A549 (cell line): ENCODE data around the gene SPIN1. TPM values are rescaled to one million over a fixed set of nuclear protein-coding genes. Genes with fewer than 3 reads are reported as not detected.

Experiments
- ATAC-seq, 2 experiments: fragments of 200-7000 bp in 1 of 2; fragments of >200 bp in 1 of 2; cut with Nextera tagmentation in 1 of 2; cut with Tn5 transposase in 1 of 2; 3 replicates each; pipeline versions ENCODE4 v1.8.0 to v1.9.1; 2018 to 2020; ENCODE audit warnings: mild to moderate bottlenecking in 1 of 2, moderate library complexity in 1 of 2
- CTCF ChIA-PET: fragments of 300-600 bp; sonication (Branson Sonifier 250); formaldehyde crosslinking; extraction: SDS; loops from one replicate; lab custom pipeline; 2021; ENCODE audit warnings: antibody characterized with exemption, inconsistent platforms; lab: Yijun Ruan, JAX
- POLR2A ChIA-PET: fragments of 350-600 bp; formaldehyde crosslinking; extraction: SDS; loops from one replicate; lab custom pipeline; 2021; ENCODE audit warnings: antibody characterized with exemption, inconsistent platforms; lab: Yijun Ruan, JAX
- DNase-seq, 2 experiments: peaks; one replicate each; pipeline versions ENCODE4 v3.0.0 to v3.0.0-alpha.2; 2011 to 2016; ENCODE audit warnings: low read depth in 1 of 2, low spot score in 1 of 2
- FAIRE-seq: peaks from 2 replicates; lab custom pipeline; 2011; peaks lifted over from hg19 to GRCh38; lab: Jason Lieb, UNC
- H3K27ac ChIP-seq, 2 experiments: fragments of >200 bp; sonication (Bioruptor Twin); formaldehyde crosslinking; 3 replicates each; pipeline ENCODE4 v1.5.1; 2016 to 2017
- H3K4me1 ChIP-seq: fragments of >200 bp; sonication (Bioruptor Twin); formaldehyde crosslinking; 3 replicates; pipeline ENCODE4 v1.6.1; 2016
- H3K4me2 ChIP-seq: fragments of >200 bp; sonication (Bioruptor Twin); formaldehyde crosslinking; 3 replicates; pipeline ENCODE4 v1.6.1; 2016
- H3K4me3 ChIP-seq: fragments of >200 bp; sonication (Bioruptor Twin); formaldehyde crosslinking; 3 replicates; pipeline ENCODE4 v1.5.1; 2016
- H3K9me3 ChIP-seq: fragments of >200 bp; sonication (Bioruptor Twin); formaldehyde crosslinking; 3 replicates; pipeline ENCODE4 v1.6.1; 2016
- ATOH8 ChIP-seq: fragments of 250-450 bp; sonication (Bioruptor Pico); IDR thresholded peaks from 2 replicates; pipeline ENCODE4 v1.5.0; 2020; ENCODE audit warnings: low read depth, mild to moderate bottlenecking, moderate library complexity
- CBX2 ChIP-seq: fragments of 200-600 bp; sonication (generic); IDR thresholded peaks from 2 replicates; pipeline ENCODE4 v1.6.1; 2016; ENCODE audit warnings: low read depth, mild to moderate bottlenecking, borderline replicate concordance
- CEBPB ChIP-seq, 2 experiments: fragments of >200 bp in 1 of 2; sonication (Bioruptor Twin) in 1 of 2; formaldehyde crosslinking in 1 of 2; IDR thresholded peaks; 2 replicates each; pipeline ENCODE4 v1.6.1; 2012 to 2016
- CHD4 ChIP-seq: fragments of 200-600 bp; sonication (generic); IDR thresholded peaks from 2 replicates; pipeline ENCODE4 v1.6.1; 2016; ENCODE audit warnings: antibody characterized with exemption, mild to moderate bottlenecking, borderline replicate concordance
- CTCF ChIP-seq: fragments of >200 bp; sonication (Bioruptor Twin); formaldehyde crosslinking; IDR thresholded peaks from 3 replicates; pipeline ENCODE4 v1.5.1; 2016
- E2F6 ChIP-seq: IDR thresholded peaks from 2 replicates; pipeline ENCODE4 v1.6.1; 2012; ENCODE audit warnings: low read depth, borderline replicate concordance
- EP300 ChIP-seq, 2 experiments: fragments of >200 bp; sonication (Bioruptor Twin); formaldehyde crosslinking; IDR thresholded peaks; 2 replicates in 1 of 2; 3 replicates in 1 of 2; pipeline ENCODE4 v1.6.1; 2016 to 2017
- FOSL2 ChIP-seq, 2 experiments: fragments of 450-650 bp in 1 of 2; fragments of >200 bp in 1 of 2; sonication (Bioruptor Twin) in 1 of 2; formaldehyde crosslinking; IDR thresholded peaks; 2 replicates each; pipeline versions ENCODE4 v1.5.0 to v1.6.1; 2016 to 2020; ENCODE audit warnings: mild to moderate bottlenecking in 1 of 2, moderate library complexity in 1 of 2
- GATA3 ChIP-seq: IDR thresholded peaks from 2 replicates; pipeline ENCODE4 v1.6.1; 2012; ENCODE audit warnings: borderline replicate concordance
- HOXA7 ChIP-seq: fragments of 250-450 bp; sonication (Bioruptor Pico); IDR thresholded peaks from 2 replicates; pipeline ENCODE4 v1.5.0; 2020; ENCODE audit warnings: mild to moderate bottlenecking, moderate library complexity
- JUN ChIP-seq, 2 experiments: fragments of >200 bp; sonication (Bioruptor Twin); formaldehyde crosslinking; IDR thresholded peaks; 2 replicates in 1 of 2; 3 replicates in 1 of 2; pipeline ENCODE4 v1.6.1; 2016 to 2017
- JUNB ChIP-seq: fragments of >200 bp; sonication (Bioruptor Twin); formaldehyde crosslinking; IDR thresholded peaks from 2 replicates; pipeline ENCODE4 v1.6.1; 2016
- KDM5A ChIP-seq: fragments of 200-600 bp; sonication (generic); IDR thresholded peaks from 2 replicates; pipeline ENCODE4 v1.6.1; 2016; ENCODE audit warnings: antibody characterized with exemption, mild to moderate bottlenecking
- MAFK ChIP-seq: fragments of 450-650 bp; IDR thresholded peaks from 2 replicates; pipeline ENCODE4 v1.6.1; 2014; ENCODE audit not compliant: partially characterized antibody
- MAX ChIP-seq: IDR thresholded peaks from 2 replicates; pipeline ENCODE4 v1.6.1; 2012
- MYC ChIP-seq: IDR thresholded peaks from 2 replicates; pipeline ENCODE4 v1.6.1; 2012; ENCODE audit warnings: mild to moderate bottlenecking, inconsistent platforms, low read length, improper control_type of control experiment, borderline replicate concordance
- PHF8 ChIP-seq: fragments of 200-600 bp; sonication (generic); IDR thresholded peaks from 2 replicates; pipeline ENCODE4 v1.6.1; 2016; ENCODE audit warnings: low read depth, mild to moderate bottlenecking, antibody characterized with exemption, moderate library complexity, borderline replicate concordance
- POLR2A ChIP-seq: IDR thresholded peaks from 2 replicates; pipeline ENCODE4 v1.6.1; 2012; ENCODE audit warnings: mild to moderate bottlenecking, low read length
- REST ChIP-seq: fragments of 200-600 bp; sonication (generic); IDR thresholded peaks from 2 replicates; pipeline ENCODE4 v1.6.1; 2016; ENCODE audit warnings: antibody characterized with exemption, mild to moderate bottlenecking, moderate library complexity
- SREBF2 ChIP-seq: fragments of 450-650 bp; IDR thresholded peaks from 2 replicates; pipeline ENCODE4 v1.6.1; 2014; ENCODE audit warnings: mild to moderate bottlenecking, moderate library complexity
- USF2 ChIP-seq: fragments of 450-650 bp; IDR thresholded peaks from 2 replicates; pipeline ENCODE4 v1.6.1; 2014; ENCODE audit warnings: antibody characterized with exemption
- WGBS: methylation state at CpG from one replicate; pipeline ENCODE4 v1.1.6; 2017; ENCODE audit errors: missing lambda C conversion rate; 5-methylcytosine and 5-hydroxymethylcytosine counted together
- polyA plus RNA-seq, 4 experiments: library from polyadenylated mRNA; depleted of rRNA in 3 of 4; stranded (reverse); fragments of >200 nt; fragmentation: RNase III in 1 of 4; extraction: RNeasy Plus Mini Kit Qiagen cat#74134 plus additional on column Dnase treatment in 1 of 4; gene quantifications; 2 replicates in 3 of 4; 3 replicates in 1 of 4; pipeline ENCODE4 v1.2.3, GENCODE V29; 2011 to 2017

SPIN1 gene
- polyA plus RNA-seq, 2 of the 4 experiments (the other 2 are of a cell fraction): 47.8 to 83.9 TPM

GRCh38 chr9:88387036-88387551, 1.1 kb upstream of the SPIN1 start:
- no peak for TF ChIP-seq GATA3
- TF ChIP-seq POLR2A: no peak
- no peak for TF ChIP-seq JUNB
- no peak for TF ChIP-seq CTCF
- no peak for TF ChIP-seq CHD4
- 43% methylated on average over 14 of the region's 14 CpGs for WGBS
- Histone ChIP-seq H3K4me1 (peaks cover 12% of the 10 kb centered on the region), H3K9me3 (no peaks in the 10 kb centered on the region), H3K4me3 (peak overlapping the region; percentile 88), H3K4me2 (peak overlapping the region; percentile 65), H3K27ac (peak overlapping the region; percentile 99)
- POLR2A ChIA-PET: interaction anchor here (1.4 kb wide), 1 partner anchor 310 kb away, joined by 4 read pairs; no protein-coding TSS in a partner anchor
- CTCF ChIA-PET: interaction anchor here (1.2 to 1.3 kb wide), 3 partner anchors 16 to 146 kb away, joined by 3 read pairs; no protein-coding TSS in a partner anchor
- no peak for FAIRE-seq
- peak; percentile 5 to 36; a peak in 4 of 6 replicates for ATAC-seq
- no peak for DNase-seq

GRCh38 chr9:88387552-88388202, 567 bp upstream of the SPIN1 start:
- ChIA-PET CTCF (interaction anchor here (0.6 to 1.2 kb wide), 6 partner anchors 11 to 566 kb away, joined by 3 read pairs; no protein-coding TSS in a partner anchor), POLR2A (interaction anchor here (1.4 kb wide), 1 partner anchor 311 kb away, joined by 4 read pairs; no protein-coding TSS in a partner anchor)
- H3K4me1 ChIP-seq: peaks cover 17% of the 10 kb centered on the region
- peak overlapping the region; percentile 65 for H3K4me2 ChIP-seq
- DNase-seq (peak; percentile 52 to 64), ATAC-seq (peak; percentile 77 to 83), FAIRE-seq (no peak)
- TF ChIP-seq USF2 (no peak), E2F6 (peak; percentile 58; the same call in 1 of the 2 replicates), CBX2 (no peak), POLR2A (peak; percentile 43; the same call in 1 of the 2 replicates), PHF8 (0 out of 2 replicates have a peak, but pooled peaks have one; percentile 20), MAFK (peak; percentile 73), EP300 (IDR thresholded peaks at IDR 0.05) (no peak), ATOH8 (no peak), FOSL2 (IDR thresholded peaks at IDR 0.05) (no peak), FOSL2 (CRISPR knock-in tag; IDR thresholded peaks at IDR 0.05) (no peak), HOXA7 (no peak)
- TF ChIP-seq, all 56 proteins: peak for 4
- Histone ChIP-seq H3K27ac (peak overlapping the region; percentile 99), H3K4me3 (peak overlapping the region; percentile 88), H3K9me3 (no peaks in the 10 kb centered on the region)
- under 1% methylated on average over 36 of the region's 40 CpGs for WGBS

- Histone ChIP-seq H3K9me3 (no peaks in the 10 kb centered on the region), H3K4me2 (peak overlapping the region; percentile 78), H3K4me3 (peak overlapping the region; percentile 88), H3K27ac (peak overlapping the region; percentile 99), H3K4me1 (peaks cover 24% of the 10 kb centered on the region)
- peak; percentile 62 to 66 for ATAC-seq
- DNase-seq: peak; percentile 61 to 68
- 2% methylated on average over 25 of the region's 71 CpGs for WGBS
- POLR2A ChIA-PET: no interaction called here
- CTCF ChIA-PET: interaction anchor here (1.5 kb wide), 1 partner anchor 313 kb away, joined by 4 read pairs; no protein-coding TSS in a partner anchor
- no peak for FAIRE-seq
- TF ChIP-seq JUN (IDR thresholded peaks at IDR 0.05): peak in 1 of 2 experiments; percentile 73; a peak in 4 of 5 replicates
- TF ChIP-seq GATA3: peak; percentile 13; the same call in 1 of the 2 replicates
- peak; percentile 68 for TF ChIP-seq MAX
- 0 out of 2 replicates have a peak, but pooled peaks have one; percentile 36 for TF ChIP-seq MYC
- peak in 1 of 2 experiments; percentile 34; a peak in 1 of 5 replicates for TF ChIP-seq EP300 (IDR thresholded peaks at IDR 0.05)
- peak; percentile 66 to 88 for TF ChIP-seq CEBPB (IDR thresholded peaks at IDR 0.05)
- TF ChIP-seq KDM5A: no peak
- no peak for TF ChIP-seq REST
- TF ChIP-seq SREBF2: no peak
Measured at GRCh38 chr9:88388886-88389605, 802 bp downstream of the SPIN1 start.
